PC-3 (cell line): ENCODE results near the gene PLXNA2. TPM values are rescaled to one million over a fixed set of nuclear protein-coding genes. Genes with fewer than 3 reads are reported as not detected.

Experiments used
- ATAC-seq: fragments of 200-7000 bp; cut with Tn5 transposase; 2 replicates; pipeline ENCODE4 v1.9.1; 2020; ENCODE audit warnings: mild to moderate bottlenecking, moderate library complexity
- BruUV-seq: library from RNA; stranded (reverse); fragments of 400-500 nt; replicated peaks from 2 replicates; lab custom pipeline; 2021; lab: Mats Ljungman, UMichigan
- CTCF ChIA-PET: fragments of 300-600 bp; sonication (Branson Sonifier 250); formaldehyde crosslinking; loops from one replicate; lab custom pipeline; 2022; ENCODE audit warnings: antibody characterized with exemption; lab: Charles Lee
- POLR2A ChIA-PET: fragments of 300-600 bp; sonication (Branson Sonifier 250); formaldehyde crosslinking; loops from one replicate; lab custom pipeline; 2022; ENCODE audit warnings: antibody characterized with exemption; ENCODE audit not compliant: unreplicated experiment; lab: Charles Lee
- DNase-seq: peaks from one replicate; pipeline ENCODE4 v3.0.0-alpha.2; 2015
- H2AFZ ChIP-seq: fragments of 300-600 bp; sonication (generic); 2 replicates; pipeline ENCODE4 v1.6.0; 2016; ENCODE audit warnings: antibody characterized with exemption, low read length
- H3F3A ChIP-seq: fragments of 300-600 bp; sonication (generic); one replicate; pipeline ENCODE4 v1.6.0; 2017; ENCODE audit warnings: antibody characterized with exemption, low read length, control low read depth, mild to moderate bottlenecking; ENCODE audit not compliant: unreplicated experiment
- H3K27ac ChIP-seq: fragments of 300-600 bp; sonication (generic); 2 replicates; pipeline ENCODE4 v1.5.1; 2016; ENCODE audit warnings: mild to moderate bottlenecking, low read length
- H3K27me3 ChIP-seq: fragments of 300-600 bp; sonication (generic); 2 replicates; pipeline ENCODE4 v1.6.1; 2016; ENCODE audit warnings: low read length, mixed read lengths
- H3K36me3 ChIP-seq: fragments of 300-600 bp; sonication (generic); 2 replicates; pipeline ENCODE4 v1.6.1; 2016; ENCODE audit warnings: low read depth, mixed run types, low read length, mixed read lengths
- H3K4me1 ChIP-seq: fragments of 300-600 bp; sonication (generic); 2 replicates; pipeline ENCODE4 v1.5.1; 2016; ENCODE audit warnings: low read length; ENCODE audit not compliant: insufficient read depth
- H3K4me2 ChIP-seq: fragments of 300-600 bp; sonication (generic); 2 replicates; pipeline ENCODE4 v1.6.0; 2016; ENCODE audit warnings: low read length
- H3K4me3 ChIP-seq: fragments of 300-600 bp; sonication (generic); 2 replicates; pipeline ENCODE4 v1.5.1; 2016; ENCODE audit warnings: mild to moderate bottlenecking, low read length, mixed read lengths
- H3K79me2 ChIP-seq: fragments of 300-600 bp; sonication (generic); 2 replicates; pipeline ENCODE4 v1.6.1; 2017; ENCODE audit warnings: low read length, mixed read lengths
- H3K9ac ChIP-seq: fragments of 300-600 bp; sonication (generic); 2 replicates; pipeline ENCODE4 v1.6.0; 2016; ENCODE audit warnings: mild to moderate bottlenecking, low read length
- H3K9me2 ChIP-seq: fragments of 300-600 bp; sonication (generic); replicated peaks from 2 replicates; pipeline ENCODE4 v1.6.1; 2016; ENCODE audit warnings: mixed run types, low read length, mixed read lengths
- H3K9me3 ChIP-seq: fragments of 300-600 bp; sonication (generic); 2 replicates; pipeline ENCODE4 v1.6.1; 2016; ENCODE audit warnings: low read length, mixed read lengths
- H4K20me1 ChIP-seq: fragments of 300-600 bp; sonication (generic); 2 replicates; pipeline ENCODE4 v1.6.1; 2016; ENCODE audit warnings: low read length, mixed read lengths
- EZH2 ChIP-seq: fragments of 300-600 bp; sonication (generic); IDR thresholded peaks from one replicate; pipeline ENCODE4 v1.6.1; 2017; ENCODE audit warnings: antibody characterized with exemption, mild to moderate bottlenecking, low read length; ENCODE audit not compliant: unreplicated experiment
- EZH2phosphoT487 ChIP-seq: fragments of 300-600 bp; sonication (generic); IDR thresholded peaks from 2 replicates; pipeline ENCODE4 v1.6.1; 2018; ENCODE audit warnings: mild to moderate bottlenecking, antibody characterized with exemption, low read length, borderline replicate concordance
- intact Hi-C: fragments of 100-400 bp; cut with micrococcal nuclease; formaldehyde crosslinking; loops from 2 replicates; pipeline ENCODE4 v1.9.0; 2023
- total RNA-seq: library from RNA; depleted of rRNA; stranded (reverse); fragments of >200 nt; gene quantifications from 2 replicates; pipeline ENCODE4 v1.2.3, GENCODE V29; 2014
- TF ChIP-seq, protein P1 (sequence below): fragments of 300-600 bp; sonication (generic); conservative IDR thresholded peaks from 2 replicates; pipeline ENCODE4 v1.5.1; 2017; ENCODE audit warnings: antibody characterized with exemption, low read depth, mild to moderate bottlenecking, low read length

The PLXNA2 gene
- total RNA-seq, 1 experiment from 2014 or later, result 16.2 TPM

DNA sequence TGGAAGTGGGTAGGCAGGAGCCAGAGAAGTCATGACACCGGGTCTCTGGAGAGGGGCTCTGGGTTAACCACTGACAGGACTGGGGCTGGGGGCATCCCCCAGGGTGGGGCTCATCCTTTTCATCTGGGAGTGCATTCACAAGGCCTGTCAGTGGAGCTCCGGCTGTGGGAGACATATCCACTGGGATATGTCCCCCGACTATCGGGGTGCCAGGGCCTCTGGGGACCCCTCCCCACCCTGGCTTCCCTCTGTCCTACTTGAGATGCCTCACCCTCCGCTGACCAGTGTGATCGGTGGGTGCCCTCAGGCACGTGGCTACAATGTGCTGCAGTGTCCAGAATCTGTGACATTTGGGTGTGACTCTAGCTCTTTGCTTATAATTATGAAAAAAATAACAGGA, 240.9 kb downstream of the PLXNA2 start:
- no peaks in the 10 kb centered on the region for H3K36me3 ChIP-seq
- no peaks in the 10 kb centered on the region for H3K79me2 ChIP-seq
- ChIA-PET CTCF (interaction anchor here (0.6 kb wide), 1 partner anchor 19 kb away, joined by 7 read pairs; no protein-coding TSS in a partner anchor), POLR2A (no interaction called here)
- H3K4me1 ChIP-seq, result peaks cover 14% of the 10 kb centered on the region
- no peaks in the 10 kb centered on the region for H3K9me2 ChIP-seq
- no peak overlapping the region for H3K4me3 ChIP-seq
- no peak overlapping the region for H2AFZ ChIP-seq
- DNase-seq (no peak), ATAC-seq (no peak)
- TF ChIP-seq EZH2 (no peak), EZH2phosphoT487 (no peak)
- TF ChIP-seq, protein P1, sequence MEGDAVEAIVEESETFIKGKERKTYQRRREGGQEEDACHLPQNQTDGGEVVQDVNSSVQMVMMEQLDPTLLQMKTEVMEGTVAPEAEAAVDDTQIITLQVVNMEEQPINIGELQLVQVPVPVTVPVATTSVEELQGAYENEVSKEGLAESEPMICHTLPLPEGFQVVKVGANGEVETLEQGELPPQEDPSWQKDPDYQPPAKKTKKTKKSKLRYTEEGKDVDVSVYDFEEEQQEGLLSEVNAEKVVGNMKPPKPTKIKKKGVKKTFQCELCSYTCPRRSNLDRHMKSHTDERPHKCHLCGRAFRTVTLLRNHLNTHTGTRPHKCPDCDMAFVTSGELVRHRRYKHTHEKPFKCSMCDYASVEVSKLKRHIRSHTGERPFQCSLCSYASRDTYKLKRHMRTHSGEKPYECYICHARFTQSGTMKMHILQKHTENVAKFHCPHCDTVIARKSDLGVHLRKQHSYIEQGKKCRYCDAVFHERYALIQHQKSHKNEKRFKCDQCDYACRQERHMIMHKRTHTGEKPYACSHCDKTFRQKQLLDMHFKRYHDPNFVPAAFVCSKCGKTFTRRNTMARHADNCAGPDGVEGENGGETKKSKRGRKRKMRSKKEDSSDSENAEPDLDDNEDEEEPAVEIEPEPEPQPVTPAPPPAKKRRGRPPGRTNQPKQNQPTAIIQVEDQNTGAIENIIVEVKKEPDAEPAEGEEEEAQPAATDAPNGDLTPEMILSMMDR, result no peak
- no peak overlapping the region for H3K4me2 ChIP-seq
- no peaks in the 10 kb centered on the region for H3K27me3 ChIP-seq
- no peaks in the 10 kb centered on the region for H3K9me3 ChIP-seq
- no peak overlapping the region for H3K9ac ChIP-seq
- intact Hi-C loops, result no loop called here
- no peak overlapping the region for H3K27ac ChIP-seq
- H4K20me1 ChIP-seq, result no peaks in the 10 kb centered on the region
- no TSS peak for BruUV-seq
- no peaks in the 10 kb centered on the region for H3F3A ChIP-seq

DNA sequence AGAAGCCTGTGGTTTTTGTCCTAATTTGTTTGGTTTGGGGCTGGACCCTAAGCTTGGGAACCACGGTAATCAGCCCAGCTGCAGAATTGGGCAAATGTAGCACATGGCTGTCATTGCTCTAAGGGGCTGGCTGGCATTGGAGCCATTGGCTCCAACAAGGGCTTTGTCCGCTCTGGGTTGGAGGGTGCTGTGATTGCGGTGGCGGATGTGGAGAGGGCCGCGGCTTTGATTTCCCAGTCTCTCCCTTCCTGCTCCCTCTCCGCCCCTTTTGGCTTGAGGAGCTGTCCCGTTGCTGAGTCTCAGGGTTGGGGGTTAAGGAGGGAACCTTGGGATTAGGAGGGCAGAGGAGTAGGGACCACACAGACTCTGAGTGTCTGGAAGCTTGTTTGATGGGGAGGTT, 241.5 kb downstream of the PLXNA2 start:
- H3K79me2 ChIP-seq, result no peaks in the 10 kb centered on the region
- no peaks in the 10 kb centered on the region for H3F3A ChIP-seq
- H3K9me2 ChIP-seq, result no peaks in the 10 kb centered on the region
- POLR2A ChIA-PET, result no interaction called here
- no peak overlapping the region for H3K27ac ChIP-seq
- no peak overlapping the region for H3K9ac ChIP-seq
- BruUV-seq, result no TSS peak
- TF ChIP-seq EZH2phosphoT487 (no peak), EZH2 (no peak)
- TF ChIP-seq, protein P1, result no peak
- no peaks in the 10 kb centered on the region for H3K27me3 ChIP-seq
- ATAC-seq (no peak), DNase-seq (no peak)
- intact Hi-C loops, result no loop called here
- CTCF ChIA-PET, result no interaction called here
- no peak overlapping the region for H3K4me2 ChIP-seq
- no peaks in the 10 kb centered on the region for H4K20me1 ChIP-seq
- no peaks in the 10 kb centered on the region for H3K9me3 ChIP-seq
- no peaks in the 10 kb centered on the region for H3K36me3 ChIP-seq
- H3K4me3 ChIP-seq, result no peak overlapping the region
- H2AFZ ChIP-seq, result no peak overlapping the region
- H3K4me1 ChIP-seq, result peaks cover 8% of the 10 kb centered on the region

DNA sequence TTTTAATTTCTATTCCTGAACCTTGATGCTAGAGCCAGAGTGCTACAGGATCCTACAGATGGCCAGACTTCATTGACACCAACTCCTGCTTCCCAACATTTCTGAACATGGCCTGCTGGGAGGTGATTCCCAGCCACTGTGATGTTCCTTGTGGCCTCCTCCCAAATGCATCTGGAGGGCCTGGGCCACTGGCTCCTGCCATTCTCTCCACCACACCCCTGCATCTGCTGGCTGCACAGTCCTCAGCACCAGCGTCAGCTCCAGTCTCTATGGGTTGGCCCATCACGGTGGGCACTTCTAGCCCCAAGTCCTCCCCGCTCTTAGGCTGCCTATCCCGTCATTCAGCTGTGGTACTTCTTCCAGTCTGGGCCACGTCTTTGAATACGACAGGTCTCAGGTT, 242.1 kb downstream of the PLXNA2 start:
- BruUV-seq, result no TSS peak
- intact Hi-C loops, result no loop called here
- Histone ChIP-seq H2AFZ (no peak overlapping the region), H3K9me3 (no peaks in the 10 kb centered on the region), H3K4me1 (peaks cover 2% of the 10 kb centered on the region; the same call in 1 of the 2 replicates), H3K36me3 (no peaks in the 10 kb centered on the region), H3K79me2 (no peaks in the 10 kb centered on the region), H4K20me1 (no peaks in the 10 kb centered on the region), H3K9me2 (no peaks in the 10 kb centered on the region), H3K9ac (no peak overlapping the region), H3K4me3 (no peak overlapping the region), H3K4me2 (no peak overlapping the region), H3K27me3 (no peaks in the 10 kb centered on the region), H3K27ac (no peak overlapping the region), H3F3A (no peaks in the 10 kb centered on the region)
- POLR2A ChIA-PET, result no interaction called here
- CTCF ChIA-PET, result no interaction called here
- ATAC-seq (no peak), DNase-seq (no peak)
- TF ChIP-seq EZH2phosphoT487 (no peak), EZH2 (no peak)
- TF ChIP-seq, protein P1, result no peak
